IPS DF 4.7 (cell line): ENCODE results near the gene C5.
"Not testable (repeated sequence)": the region's sequence is repeated elsewhere in the genome, so short reads cannot be mapped to it uniquely, and the experiment has no call there.

Experiments used
- DNase-seq: peaks from one replicate; pipeline ENCODE4 v3.0.0-alpha.2; 2013; ENCODE audit warnings: low spot score; ENCODE audit errors: extremely low read depth

C5 gene

DNA sequence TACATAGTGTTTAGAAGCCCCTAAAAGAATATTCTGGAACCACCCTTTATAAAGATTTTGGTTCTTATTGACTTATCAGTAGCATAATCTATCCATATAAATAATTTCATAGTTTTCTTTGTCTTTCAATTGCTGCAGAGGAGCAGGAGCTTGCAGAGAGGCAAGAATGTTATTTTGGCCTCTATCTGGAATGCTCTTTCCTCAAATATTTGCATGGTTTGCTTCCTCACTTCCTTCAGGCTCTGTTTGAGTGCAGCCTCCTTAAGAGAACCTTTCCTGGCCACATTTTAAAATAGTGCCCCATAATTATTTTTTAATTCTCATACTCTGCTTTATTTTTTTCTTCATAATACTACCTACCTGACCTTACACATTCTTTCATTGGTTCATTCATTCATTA, 1.5 kb downstream of the C5 start:
- no peak for DNase-seq

DNA sequence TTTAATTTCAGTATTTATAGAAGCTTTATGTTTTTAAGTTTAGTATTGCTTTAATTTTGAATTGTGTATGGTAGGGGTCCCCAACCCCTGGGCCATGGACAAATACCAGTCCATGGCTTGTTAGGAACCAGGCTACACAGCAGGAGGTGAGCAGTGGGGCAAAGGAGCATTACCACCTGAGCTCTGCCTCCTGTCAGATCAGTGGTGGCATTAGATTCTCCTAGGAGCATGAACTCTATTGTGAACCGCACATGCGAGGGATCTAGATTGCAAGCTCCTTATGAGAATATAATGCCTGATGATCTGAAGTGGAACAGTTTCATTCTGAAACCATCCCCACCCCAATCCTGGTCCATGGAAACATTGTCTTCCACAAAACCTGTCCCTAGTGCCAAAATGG, 1.9 kb downstream of the C5 start:
- no peak for DNase-seq

DNA sequence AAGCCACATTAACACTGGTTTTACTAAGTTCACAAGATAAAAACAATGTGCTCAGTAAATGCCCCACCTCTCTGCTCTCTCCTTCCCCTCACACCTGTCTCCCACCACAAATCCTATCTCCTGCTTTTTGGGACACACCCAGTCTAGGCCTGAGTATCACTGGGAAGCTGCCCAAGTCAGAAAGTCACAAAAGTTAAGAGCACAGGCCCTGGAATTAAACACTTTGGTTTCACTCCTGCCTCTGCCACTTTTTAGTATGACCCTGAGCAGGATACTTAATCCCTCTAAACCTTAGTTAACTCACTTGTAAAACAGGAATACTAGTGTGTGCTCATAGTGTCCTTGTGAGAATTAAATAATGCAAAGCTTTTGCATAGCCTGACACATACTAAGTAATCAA, 11.3 kb downstream of the C5 start:
- DNase-seq, result no peak

DNA sequence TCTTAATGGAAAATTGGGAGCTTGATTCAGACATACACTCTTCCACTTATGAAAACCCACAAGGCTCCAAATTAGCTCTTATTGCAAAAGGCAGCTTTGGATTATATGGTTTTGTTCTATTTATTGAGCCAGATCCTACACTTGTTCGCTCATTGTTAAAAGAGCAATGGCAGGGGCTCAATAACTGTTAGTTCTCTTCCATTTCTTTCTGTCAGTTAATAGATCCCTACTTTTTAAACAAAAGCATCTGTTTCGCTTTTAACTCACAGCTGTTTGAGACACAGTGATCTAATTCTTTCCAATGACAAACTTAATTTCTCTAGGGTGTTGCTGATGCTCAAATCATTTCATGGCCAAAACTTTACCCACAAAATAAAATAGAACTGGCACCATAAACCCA, 11.7 kb downstream of the C5 start:
- no peak for DNase-seq

DNA sequence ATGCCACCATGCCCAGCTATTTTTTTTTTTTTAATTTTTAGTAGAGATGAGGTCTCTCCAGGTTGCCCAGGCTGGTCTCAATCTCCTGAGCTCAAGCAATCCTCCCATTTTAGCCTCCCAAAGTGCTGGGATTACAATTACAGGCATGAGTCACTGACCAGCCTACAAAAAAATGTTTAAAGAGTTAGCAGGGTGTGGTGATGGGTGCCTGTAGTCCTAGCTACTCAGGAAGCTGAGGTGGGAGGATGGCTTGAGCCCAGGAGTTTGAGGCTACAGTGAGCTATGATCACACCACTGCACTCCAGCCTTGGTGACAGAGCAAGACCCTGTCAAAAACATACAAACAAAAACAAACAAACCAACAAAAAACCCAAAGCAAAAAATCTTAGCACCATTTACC, 14.4 kb downstream of the C5 start:
- DNase-seq, result not testable (repeated sequence)

DNA sequence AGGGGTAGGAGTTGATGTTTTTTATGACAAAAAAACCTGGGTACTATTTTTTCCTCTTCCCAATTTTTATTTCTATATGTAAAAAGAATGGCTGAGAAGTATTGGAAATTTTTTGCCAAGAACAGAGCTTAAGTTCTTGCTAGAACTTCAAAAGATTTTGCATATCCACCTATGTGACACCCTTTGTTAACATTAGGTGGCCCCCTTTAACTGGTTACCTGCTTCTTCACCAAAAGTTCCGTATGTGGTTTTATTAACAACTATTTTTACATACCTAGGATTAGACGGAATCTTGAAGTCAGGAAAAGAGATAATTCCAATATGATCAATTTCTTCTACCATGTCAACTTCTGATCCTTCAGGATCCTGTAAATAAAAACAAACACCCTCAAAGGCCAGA, 15.5 kb downstream of the C5 start:
- DNase-seq, result no peak

DNA sequence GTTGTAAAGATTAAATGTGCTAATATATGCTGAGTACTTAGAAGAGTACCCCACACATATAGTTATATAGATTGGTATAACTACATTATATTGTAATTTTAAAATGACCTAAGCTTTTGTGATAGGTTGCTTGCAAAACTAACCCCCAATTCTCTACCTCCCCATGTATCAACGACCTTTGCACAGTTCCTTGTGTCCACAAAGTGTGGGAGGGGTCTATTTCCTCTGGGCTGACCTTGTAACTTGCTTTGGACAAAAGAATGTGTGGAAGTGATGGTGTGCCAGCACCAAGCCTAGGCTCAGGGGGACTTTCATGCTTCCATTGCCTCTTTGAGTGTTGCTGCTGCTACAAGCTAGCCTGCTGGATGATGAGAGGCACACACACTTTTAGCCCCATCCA, 20.6 kb downstream of the C5 start:
- no peak for DNase-seq

DNA sequence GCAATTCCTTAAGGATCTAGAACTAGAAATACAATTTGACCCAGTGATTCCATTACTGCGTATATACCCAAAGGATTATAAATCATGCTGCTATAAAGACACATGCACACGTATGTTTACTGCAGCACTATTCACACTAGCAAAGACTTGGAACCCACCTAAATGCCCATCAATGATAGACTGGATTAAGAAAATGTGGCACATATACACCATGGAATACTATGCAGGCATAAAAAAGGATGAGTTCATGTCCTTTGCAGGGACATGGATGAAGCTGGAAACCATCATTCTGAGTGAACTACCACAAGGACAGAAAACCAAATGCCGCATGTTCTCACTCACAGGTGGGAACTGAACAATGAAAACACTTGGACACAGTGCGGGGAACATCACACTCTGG, 21.8 kb downstream of the C5 start:
- not testable (repeated sequence) for DNase-seq

DNA sequence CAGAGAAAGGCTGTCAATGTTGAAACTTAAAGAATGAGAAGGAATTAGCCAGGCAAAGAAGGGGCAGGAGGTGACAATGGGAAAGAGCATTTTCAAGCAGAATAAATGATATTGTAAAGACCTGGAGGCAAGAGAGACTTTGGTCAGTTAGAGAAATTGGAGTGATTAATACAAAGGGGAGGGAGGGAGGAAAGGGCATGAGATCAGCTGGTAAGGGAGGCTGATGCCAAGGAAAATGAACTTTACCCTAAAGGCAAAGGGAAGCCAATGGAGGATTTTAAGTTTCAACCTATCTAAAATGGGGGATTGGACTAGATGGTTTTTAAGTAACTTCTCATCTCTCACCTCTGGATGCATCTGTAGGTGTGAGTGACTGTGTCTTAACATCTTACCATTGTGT, 23.3 kb downstream of the C5 start:
- no peak for DNase-seq

DNA sequence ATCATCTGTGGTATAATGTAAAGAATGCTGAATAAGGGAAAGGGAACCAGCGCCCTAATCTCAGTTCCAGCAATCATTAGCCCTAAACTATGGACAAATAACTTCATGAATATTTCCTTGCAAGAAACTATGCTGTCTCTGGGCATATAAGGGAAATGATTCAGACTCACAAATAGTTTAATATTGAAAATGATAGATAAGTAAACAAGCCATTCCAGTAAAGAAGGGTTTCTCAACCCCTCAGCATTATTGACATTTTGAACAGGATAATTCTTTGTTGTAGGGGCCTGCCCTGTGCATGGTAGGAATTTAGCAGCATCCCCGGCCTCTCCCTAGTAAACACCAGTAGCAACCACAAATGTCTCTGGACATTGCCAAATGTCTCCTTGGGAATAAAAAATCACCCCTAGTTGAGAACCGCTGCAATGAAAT, 23.8 kb downstream of the C5 start:
- no peak for DNase-seq

DNA sequence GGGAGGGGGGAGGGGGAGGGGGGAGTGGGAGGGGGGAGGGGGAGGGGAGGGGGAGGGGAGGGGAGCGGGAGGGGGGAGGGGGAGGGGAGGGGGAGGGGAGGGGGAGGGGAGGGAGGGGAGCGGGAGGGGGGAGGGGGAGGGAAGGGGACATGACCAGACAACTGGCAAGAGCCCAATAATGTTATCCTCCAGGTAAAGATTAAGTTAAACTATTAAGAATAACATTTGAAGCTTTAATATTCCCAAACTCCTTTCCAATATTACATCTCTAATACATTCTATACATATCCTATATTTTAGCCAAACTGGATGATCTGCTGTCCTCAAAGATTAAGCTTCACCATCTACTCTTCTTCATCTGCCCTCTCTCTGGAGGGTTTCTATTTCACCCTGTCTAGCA, 25.8 kb downstream of the C5 start:
- DNase-seq, result no peak

DNA sequence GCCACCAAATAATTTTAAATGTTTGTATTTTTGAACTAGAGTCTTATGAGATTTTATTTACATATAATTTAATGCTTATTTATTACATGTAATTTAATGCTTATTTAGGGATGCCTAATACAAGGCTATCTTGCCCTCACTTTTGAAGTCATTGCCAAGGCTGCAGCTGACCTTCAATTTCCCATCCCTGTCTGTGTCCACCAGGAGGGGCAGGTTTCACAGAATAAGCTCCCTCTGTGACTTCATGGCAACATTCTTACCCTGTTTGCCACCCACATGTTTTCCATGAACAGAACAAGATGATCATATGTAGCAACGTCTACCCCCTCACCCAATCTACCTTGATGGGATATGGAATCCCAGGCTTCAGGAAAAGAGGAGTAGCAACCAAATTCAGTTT, 27.0 kb downstream of the C5 start:
- DNase-seq, result no peak

DNA sequence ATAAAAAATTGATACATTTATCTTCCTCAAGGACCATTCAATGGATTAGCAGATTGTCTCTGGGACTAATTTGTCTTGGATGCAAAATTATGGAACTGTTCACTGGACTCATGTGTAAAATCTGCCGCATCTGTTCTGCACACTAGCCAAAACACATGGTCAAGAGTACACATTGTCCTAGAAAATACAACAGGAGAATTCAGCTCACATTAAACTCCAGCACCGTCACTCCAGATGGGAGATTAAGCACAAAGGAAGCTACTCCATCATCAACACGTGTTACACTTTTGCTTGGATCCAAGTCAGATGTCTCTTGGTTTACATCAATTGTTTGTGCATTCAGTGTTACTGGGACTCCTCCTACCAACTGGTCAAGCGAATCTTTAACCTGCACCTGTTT, 28.8 kb downstream of the C5 start:
- no peak for DNase-seq

DNA sequence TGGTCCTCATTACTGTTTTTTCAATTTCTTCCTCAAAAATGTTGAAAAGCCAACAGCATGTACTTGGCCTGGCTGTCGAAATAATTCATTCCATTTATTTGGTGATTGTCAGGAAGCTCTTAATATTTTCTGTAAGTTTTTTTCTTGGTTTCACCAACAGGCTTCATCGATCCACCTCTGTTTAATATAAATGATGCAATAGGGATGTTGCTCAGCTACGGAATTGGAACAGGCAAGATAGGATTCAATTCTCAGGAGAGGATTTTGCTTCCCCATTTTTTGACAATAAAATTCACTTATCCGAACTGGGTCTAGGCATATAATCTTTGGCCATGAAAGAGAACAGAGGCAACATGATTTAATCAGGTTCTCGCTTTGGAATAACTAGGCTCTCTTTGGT, 30.8 kb downstream of the C5 start:
- DNase-seq, result no peak

DNA sequence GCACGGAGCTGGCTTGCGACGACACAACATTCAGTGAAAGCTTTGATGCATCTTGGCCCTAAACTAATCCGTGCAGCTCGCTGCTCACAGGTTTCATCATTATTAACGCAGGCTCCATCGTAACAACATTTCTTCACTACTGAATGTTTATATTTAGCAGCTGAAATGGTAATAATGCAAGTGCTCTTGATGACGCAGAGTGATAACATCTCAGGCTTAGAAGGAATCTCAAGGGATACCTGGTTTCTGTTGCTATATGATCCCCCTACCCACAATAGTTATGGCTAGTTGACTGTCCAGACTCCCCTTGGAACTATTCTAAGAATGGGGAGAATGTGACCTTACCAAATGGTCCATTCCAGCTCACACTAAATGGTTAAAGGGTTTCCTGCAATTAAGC, 36.2 kb downstream of the C5 start:
- no peak for DNase-seq

DNA sequence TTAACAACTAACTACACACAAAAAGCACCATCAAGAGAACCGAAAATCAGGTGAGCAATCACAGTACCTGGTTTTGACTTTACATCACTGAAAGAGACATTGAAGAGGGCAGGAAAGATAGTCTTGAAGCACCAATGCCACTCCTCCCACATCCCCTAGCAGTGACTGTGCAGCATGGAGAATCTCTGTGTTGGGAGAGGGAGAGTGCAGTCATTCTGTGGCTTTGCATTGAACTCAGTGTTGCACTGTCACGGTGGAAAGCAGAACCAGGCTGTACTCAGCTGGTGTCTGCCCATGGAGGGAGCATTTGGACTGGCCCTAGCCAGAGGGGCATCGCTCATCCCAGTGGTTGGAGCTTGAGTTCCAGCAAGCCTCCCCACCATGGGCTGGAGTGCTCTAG, 40.4 kb downstream of the C5 start:
- DNase-seq, result no peak

DNA sequence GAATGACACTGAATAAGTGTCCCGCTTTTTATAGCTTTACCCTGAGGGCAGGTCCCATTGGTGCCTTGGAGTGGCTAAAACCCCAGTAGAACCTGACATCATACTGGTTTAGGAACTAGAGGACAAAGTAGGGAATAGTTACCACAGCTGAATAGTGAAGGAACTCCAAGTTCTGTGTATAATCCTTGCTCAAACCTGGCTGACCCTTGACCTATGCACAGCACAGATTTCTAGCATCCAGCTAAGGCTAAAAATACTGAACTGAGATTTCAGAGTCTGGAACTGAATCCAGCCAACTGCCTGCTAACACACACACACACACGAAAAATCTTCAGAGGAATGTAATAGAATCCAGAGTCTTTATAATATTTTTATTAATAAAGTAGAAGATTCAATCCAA, 50.8 kb downstream of the C5 start:
- no peak for DNase-seq

DNA sequence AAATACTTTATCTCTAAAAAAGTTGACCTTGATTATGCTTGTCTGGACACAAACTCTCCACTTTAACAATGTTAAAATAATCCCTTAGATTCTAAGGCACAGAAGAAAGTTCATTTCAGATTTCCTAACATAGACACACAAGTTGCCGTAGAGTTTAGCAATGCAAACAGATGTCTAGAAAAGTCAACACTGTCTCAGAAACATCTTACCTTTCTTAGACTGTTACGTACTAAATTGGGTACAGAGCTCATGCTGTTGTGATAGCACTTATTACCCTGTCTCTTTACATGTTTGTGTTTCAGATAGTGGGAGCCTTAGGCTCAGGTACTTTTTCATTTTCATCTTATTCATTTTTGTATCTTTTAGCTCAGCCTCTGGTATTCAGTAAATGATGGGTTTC, 52.0 kb downstream of the C5 start:
- DNase-seq, result no peak

DNA sequence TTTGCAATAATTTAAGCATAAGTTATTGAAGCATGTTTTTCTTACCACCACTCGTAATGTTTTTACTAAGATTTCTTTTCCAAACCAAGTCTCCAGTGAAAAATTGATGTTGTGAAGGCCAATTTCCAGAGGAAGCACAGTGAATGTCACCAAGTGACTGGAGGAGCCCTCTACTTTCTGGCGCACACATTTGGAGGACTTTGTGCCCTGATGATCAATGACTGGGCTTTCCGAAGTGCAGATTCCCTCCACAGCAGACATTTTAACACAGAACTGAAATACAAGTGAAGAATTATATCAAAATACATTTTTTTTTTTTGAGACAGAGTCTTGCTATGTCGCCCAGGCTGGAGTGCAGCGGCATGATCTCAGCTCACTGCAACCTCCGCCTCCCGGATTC, 52.6 kb downstream of the C5 start:
- no peak for DNase-seq

DNA sequence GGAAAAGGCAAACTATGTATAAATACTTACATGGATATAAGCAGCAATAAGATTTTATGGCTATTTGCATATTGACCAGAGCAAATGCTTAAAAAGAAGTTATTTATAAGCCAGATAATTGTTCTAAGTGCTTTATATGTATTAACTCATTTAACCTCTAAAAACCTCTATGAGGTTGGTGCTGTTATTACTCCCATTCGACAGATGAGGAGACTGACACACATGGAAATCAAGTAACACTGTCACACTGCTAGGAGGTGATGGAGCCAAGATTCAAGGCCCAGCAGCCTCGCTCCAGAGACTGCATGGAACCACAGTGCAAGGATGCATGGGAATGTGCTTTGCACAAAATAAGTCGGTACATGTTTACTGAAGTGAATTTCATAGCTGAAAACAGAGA, 53.7 kb downstream of the C5 start:
- no peak for DNase-seq

DNA sequence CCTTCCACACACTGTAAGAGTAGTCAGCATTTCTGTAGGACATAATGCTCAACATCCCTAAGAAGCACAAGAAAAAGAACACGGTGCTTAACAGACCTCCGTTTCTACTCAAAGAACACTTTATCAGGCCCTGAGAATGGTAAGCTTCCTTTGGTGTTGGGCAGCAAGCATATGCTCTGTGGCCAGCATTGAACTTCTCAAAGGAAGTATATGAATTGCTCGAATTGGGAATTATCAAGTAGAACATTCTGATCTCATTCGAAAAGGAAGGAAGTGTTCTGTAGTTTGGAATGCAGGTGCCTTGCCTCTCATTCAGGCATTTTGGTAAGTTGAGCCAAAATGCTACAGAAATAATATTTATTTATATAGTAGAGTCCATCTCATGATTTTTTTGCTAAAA, 61.0 kb downstream of the C5 start:
- no peak for DNase-seq

DNA sequence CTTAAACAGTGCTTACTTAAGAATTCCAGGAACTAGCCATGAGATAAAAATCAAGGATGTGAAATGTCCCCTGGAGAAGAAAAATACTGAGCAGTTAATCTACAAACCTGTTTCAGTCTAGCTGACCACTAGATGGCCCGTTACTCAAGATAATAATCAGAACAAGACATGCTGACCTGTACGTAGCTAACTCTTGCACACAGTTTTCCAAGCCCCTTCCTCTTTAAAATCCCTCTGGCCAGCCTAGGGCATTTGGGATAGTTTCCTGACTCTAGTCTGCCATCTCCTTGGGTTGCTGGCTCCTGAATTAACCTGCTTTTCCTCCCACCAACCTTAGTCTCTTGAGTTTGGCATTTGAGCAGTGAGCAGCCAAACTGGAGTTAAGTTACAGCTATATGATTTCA, 64.3 kb downstream of the C5 start:
- DNase-seq, result no peak

DNA sequence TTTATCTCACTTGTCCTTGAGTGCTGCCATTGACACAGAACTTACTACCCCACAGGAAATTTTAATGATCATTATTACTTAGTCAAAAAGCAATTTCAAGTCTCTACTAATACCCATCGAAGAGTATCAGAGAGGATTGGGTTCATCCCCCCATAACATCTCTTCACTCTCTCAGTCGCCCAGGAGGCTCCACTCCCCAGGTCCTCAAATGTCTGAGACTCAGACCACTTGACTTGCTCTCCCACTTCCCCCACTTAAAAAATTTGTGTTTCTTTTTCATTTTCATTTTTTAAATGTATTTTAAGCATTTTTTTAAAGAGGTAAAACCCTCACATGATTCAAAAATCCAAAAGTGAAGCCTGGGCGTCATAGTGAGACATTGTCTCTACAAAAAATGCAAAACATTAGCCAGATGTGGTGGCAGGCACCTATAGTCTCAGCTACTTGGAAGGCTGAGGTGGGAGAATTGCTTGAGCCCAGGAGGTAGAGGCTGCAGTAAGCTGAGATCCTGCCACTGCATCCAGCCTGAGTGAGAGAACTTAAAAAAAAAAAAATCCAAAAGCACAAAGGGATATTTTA, 66.7 kb downstream of the C5 start:
- DNase-seq, result no peak

DNA sequence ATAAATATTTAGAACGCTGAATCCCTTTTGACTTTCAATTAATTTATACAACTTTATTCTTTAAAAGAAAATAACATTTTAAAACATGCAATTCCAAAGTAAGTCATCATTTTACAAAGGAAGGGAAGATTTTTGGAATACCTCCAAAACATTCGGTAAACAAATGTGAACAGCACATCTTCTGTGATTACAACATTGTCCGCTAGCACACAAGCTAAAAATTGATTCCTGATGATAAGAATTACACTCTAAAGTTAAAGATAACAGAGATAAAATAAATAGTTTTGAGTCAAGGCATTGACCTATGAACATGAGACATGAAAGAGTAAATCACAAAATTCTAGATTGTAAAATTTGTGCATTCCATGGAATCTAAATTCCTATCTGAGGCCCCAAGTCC, 67.2 kb downstream of the C5 start:
- no peak for DNase-seq
